Suprapubic skin (tissue), 4 donors: ENCODE results near the gene CEP43.

Experiments
- CTCF ChIP-seq, 2 donors: fragments of 200-600 bp in 1 of 2; fragments of 450-650 bp in 1 of 2; sonication (generic) in 1 of 2; IDR thresholded peaks; one replicate each; pipeline ENCODE4 v1.5.1; 2016 to 2019; ENCODE audit warnings: antibody characterized with exemption in 2 of 2, mild to moderate bottlenecking in 1 of 2, moderate library complexity in 1 of 2
- EP300 ChIP-seq: sonication (generic); formaldehyde crosslinking; IDR thresholded peaks from one replicate; pipeline ENCODE4 v1.6.1; 2017; ENCODE audit warnings: antibody characterized with exemption
- POLR2A ChIP-seq, 2 donors: fragments of 450-650 bp; IDR thresholded peaks; one replicate each; pipeline ENCODE4 v1.6.1; 2017; ENCODE audit warnings: antibody characterized with exemption in 2 of 2, mild to moderate bottlenecking in 2 of 2, moderate library complexity in 2 of 2
- POLR2AphosphoS5 ChIP-seq, 3 donors: sonication (generic); formaldehyde crosslinking; IDR thresholded peaks; one replicate each; pipeline ENCODE4 v1.6.1; 2017; ENCODE audit warnings: antibody characterized with exemption in 3 of 3

GRCh38 chr6:167000759-167001158 lies 1.6 kb downstream of the CEP43 start:
- TF ChIP-seq POLR2AphosphoS5 (IDR thresholded peaks at IDR 0.05) (no peak), CTCF (IDR thresholded peaks at IDR 0.05) (no peak), POLR2A (IDR thresholded peaks at IDR 0.05) (no peak), EP300 (no peak)
